GM23338 (cell line): ENCODE results near the gene GALNT14. TPM values are rescaled to one million over a fixed set of nuclear protein-coding genes. Genes with fewer than 3 reads are reported as not detected.
A peak's percentile ranks its signal among the peaks of the same experiment; 100 is the strongest.

Source experiments
- ATAC-seq: fragments of 200-7000 bp; cut with Tn5 transposase; 3 replicates; pipeline ENCODE4 v1.9.1; 2020
- DNase-seq: peaks from one replicate; pipeline ENCODE4 v3.0.0-alpha.2; 2015; ENCODE audit warnings: low spot score
- H2AFZ ChIP-seq: fragments of 200-600 bp; sonication (generic); 2 replicates; pipeline ENCODE4 v1.8.0; 2016; ENCODE audit warnings: antibody characterized with exemption, mild to moderate bottlenecking, moderate library complexity
- H3F3A ChIP-seq: fragments of 200-600 bp; sonication (generic); replicated peaks from 2 replicates; pipeline ENCODE4 v1.8.0; 2017; ENCODE audit warnings: antibody characterized with exemption, mixed run types, low read depth
- H3K27ac ChIP-seq: fragments of 200-600 bp; sonication (generic); 2 replicates; pipeline ENCODE4 v1.6.1; 2016; ENCODE audit warnings: low read depth
- H3K27me3 ChIP-seq: fragments of 200-600 bp; sonication (generic); 2 replicates; pipeline ENCODE4 v1.8.0; 2016; ENCODE audit warnings: mild to moderate bottlenecking, mixed run types, moderate library complexity; ENCODE audit not compliant: insufficient read depth
- H3K36me3 ChIP-seq: fragments of 200-600 bp; sonication (generic); 2 replicates; pipeline ENCODE4 v1.8.0; 2016; ENCODE audit warnings: mild to moderate bottlenecking; ENCODE audit not compliant: insufficient read depth
- H3K4me1 ChIP-seq: fragments of 200-600 bp; sonication (generic); 2 replicates; pipeline ENCODE4 v1.8.0; 2016; ENCODE audit warnings: mild to moderate bottlenecking, moderate library complexity; ENCODE audit not compliant: insufficient read depth
- H3K4me2 ChIP-seq: fragments of 200-600 bp; sonication (generic); 2 replicates; pipeline ENCODE4 v1.7.1; 2017; ENCODE audit warnings: mixed run types
- H3K4me3 ChIP-seq: fragments of 200-600 bp; sonication (generic); 2 replicates; pipeline ENCODE4 v1.6.1; 2016; ENCODE audit warnings: mixed run types
- H3K79me2 ChIP-seq: fragments of 200-600 bp; sonication (generic); replicated peaks from 2 replicates; pipeline ENCODE4 v1.8.0; 2017; ENCODE audit warnings: mild to moderate bottlenecking; ENCODE audit not compliant: insufficient read depth
- H3K9me2 ChIP-seq: fragments of 200-600 bp; sonication (generic); 2 replicates; pipeline ENCODE4 v1.8.0; 2017; ENCODE audit not compliant: insufficient read depth
- H4K20me1 ChIP-seq: fragments of 200-600 bp; sonication (generic); replicated peaks from 2 replicates; pipeline ENCODE4 v1.8.0; 2017; ENCODE audit warnings: mild to moderate bottlenecking; ENCODE audit not compliant: insufficient read depth
- H3K27ac Mint-ChIP-seq: 2 replicates; pipeline ENCODE4 v1.8.0; 2020; ENCODE audit warnings: inconsistent platforms, mild to moderate bottlenecking, moderate library complexity, mixed read lengths
- H3K27me3 Mint-ChIP-seq: 3 replicates; pipeline ENCODE4 v1.8.0; 2022; ENCODE audit warnings: low read depth, mild to moderate bottlenecking, moderate library complexity, mixed read lengths, inconsistent platforms; ENCODE audit not compliant: insufficient read depth, poor library complexity
- H3K36me3 Mint-ChIP-seq: 3 replicates; pipeline ENCODE4 v1.8.0; 2021; ENCODE audit warnings: low read depth, mild to moderate bottlenecking, inconsistent platforms, moderate library complexity, mixed read lengths
- H3K4me1 Mint-ChIP-seq: 3 replicates; pipeline ENCODE4 v1.8.0; 2020; ENCODE audit warnings: mild to moderate bottlenecking, inconsistent platforms, mixed read lengths
- H3K4me3 Mint-ChIP-seq: 3 replicates; pipeline ENCODE4 v1.8.0; 2021; ENCODE audit warnings: moderate library complexity, mild to moderate bottlenecking, inconsistent platforms, mixed read lengths
- H3K9me3 Mint-ChIP-seq: 3 replicates; pipeline ENCODE4 v1.8.0; 2020; ENCODE audit warnings: moderate library complexity, mild to moderate bottlenecking, inconsistent platforms, mixed read lengths
- CREB1 ChIP-seq: fragments of 250-450 bp; sonication (Bioruptor Pico); IDR thresholded peaks from 2 replicates; pipeline ENCODE4 v1.5.0; 2020; ENCODE audit warnings: low read depth, mild to moderate bottlenecking, moderate library complexity
- CTCF ChIP-seq, 2 experiments: fragments of 200-600 bp in 1 of 2; sonication (generic) in 1 of 2; conservative IDR thresholded peaks; 2 replicates each; pipeline versions ENCODE4 v1.5.1 to v1.6.1; 2016 to 2017; ENCODE audit warnings: antibody characterized with exemption in 2 of 2, low read depth in 2 of 2, mild to moderate bottlenecking in 2 of 2, moderate library complexity in 1 of 2
- ETS1 ChIP-seq: IDR thresholded peaks from 2 replicates; pipeline ENCODE4 v1.6.1; 2016; ENCODE audit warnings: antibody characterized with exemption
- EZH2 ChIP-seq: fragments of 200-600 bp; sonication (generic); IDR thresholded peaks from one replicate; pipeline ENCODE4 v1.8.0; 2017; ENCODE audit warnings: antibody characterized with exemption, mild to moderate bottlenecking, low read depth; ENCODE audit not compliant: unreplicated experiment
- EZH2phosphoT487 ChIP-seq: fragments of 200-600 bp; sonication (generic); IDR thresholded peaks from one replicate; pipeline ENCODE4 v1.8.1; 2018; ENCODE audit warnings: antibody characterized with exemption; ENCODE audit not compliant: unreplicated experiment
- JUNB ChIP-seq: IDR thresholded peaks from one replicate; pipeline ENCODE4 v1.6.1; 2016; ENCODE audit warnings: antibody characterized with exemption; ENCODE audit not compliant: unreplicated experiment
- NANOG ChIP-seq: IDR thresholded peaks from 2 replicates; pipeline ENCODE4 v1.6.1; 2016; ENCODE audit warnings: antibody characterized with exemption, borderline replicate concordance
- POLR2AphosphoS5 ChIP-seq: IDR thresholded peaks from 2 replicates; pipeline ENCODE4 v1.6.1; 2016; ENCODE audit warnings: antibody characterized with exemption, low read depth
- STAT1 ChIP-seq: IDR thresholded peaks from one replicate; pipeline ENCODE4 v1.6.1; 2016; ENCODE audit warnings: antibody characterized with exemption; ENCODE audit not compliant: unreplicated experiment
- ZNF114 ChIP-seq: fragments of 250-450 bp; sonication (Bioruptor Pico); IDR thresholded peaks from 2 replicates; pipeline ENCODE4 v1.5.0; 2020; ENCODE audit warnings: mild to moderate bottlenecking, moderate library complexity
- ZNF331 ChIP-seq: fragments of 250-450 bp; sonication (Bioruptor Pico); IDR thresholded peaks from 2 replicates; pipeline ENCODE4 v1.5.0; 2020; ENCODE audit warnings: low read depth, mild to moderate bottlenecking, moderate library complexity
- ZNF462 ChIP-seq: fragments of 250-450 bp; sonication (Bioruptor Pico); IDR thresholded peaks from 2 replicates; pipeline ENCODE4 v1.5.0; 2020; ENCODE audit warnings: mild to moderate bottlenecking, moderate library complexity
- polyA plus RNA-seq: library from polyadenylated mRNA; unstranded; fragments of >200 nt; fragmentation: Nextera tagmentation; extraction: Ambion mirVana; gene quantifications from 2 replicates; pipeline ENCODE4 v1.2.1, GENCODE V29; 2016
- total RNA-seq: library from RNA; depleted of rRNA; stranded (reverse); fragments of >200 nt; shearing (Covaris generic); gene quantifications from 2 replicates; pipeline ENCODE4 v1.2.3, GENCODE V29; 2014

The GALNT14 gene
- total and polyA plus RNA-seq, 2 experiments from 2014 or later, result 5.4 to 7.7 TPM

GRCh38 chr2:30947686-30948085 lies 190.6 kb downstream of the GALNT14 start:
- H3F3A ChIP-seq, result no peaks in the 10 kb centered on the region
- TF ChIP-seq EZH2 (no peak), NANOG (no peak), JUNB (no peak)
- H3K27ac Mint-ChIP-seq, result no peak overlapping the region
- no peak overlapping the region for H3K27ac ChIP-seq
- peaks cover 2% of the 10 kb centered on the region for H3K4me1 Mint-ChIP-seq
- H3K4me3 ChIP-seq, result no peak overlapping the region
- no peaks in the 10 kb centered on the region for H3K4me1 ChIP-seq
- DNase-seq (no peak), ATAC-seq (no peak)
- H3K9me2 ChIP-seq, result 0 out of 2 replicates have a peak, but pooled peaks cover 9% of the 10 kb centered on the region
- no peak overlapping the region for H3K4me3 Mint-ChIP-seq
- H3K9me3 Mint-ChIP-seq, result peaks cover 21% of the 10 kb centered on the region
- peaks cover 4% of the 10 kb centered on the region for H3K27me3 Mint-ChIP-seq
- peaks cover 14% of the 10 kb centered on the region for H3K36me3 Mint-ChIP-seq
- no peak overlapping the region for H2AFZ ChIP-seq
- no peaks in the 10 kb centered on the region for H3K36me3 ChIP-seq
- H4K20me1 ChIP-seq, result no peaks in the 10 kb centered on the region
- H3K27me3 ChIP-seq, result no peaks in the 10 kb centered on the region
- H3K4me2 ChIP-seq, result no peak overlapping the region
- no peaks in the 10 kb centered on the region for H3K79me2 ChIP-seq

- H3K27me3 Mint-ChIP-seq, result peaks cover 8% of the 10 kb centered on the region
- H3K27ac ChIP-seq, result no peak overlapping the region
- DNase-seq (no peak), ATAC-seq (peak; percentile 72)
- no peak overlapping the region for H3K4me2 ChIP-seq
- H2AFZ ChIP-seq, result no peak overlapping the region
- H3K4me1 Mint-ChIP-seq, result peaks cover 37% of the 10 kb centered on the region
- no peaks in the 10 kb centered on the region for H3K36me3 ChIP-seq
- no peaks in the 10 kb centered on the region for H3F3A ChIP-seq
- TF ChIP-seq ZNF114 (CRISPR knock-in tag), result no peak
- no peak for TF ChIP-seq ETS1
- no peak for TF ChIP-seq EZH2
- TF ChIP-seq ZNF462 (CRISPR knock-in tag), result no peak
- TF ChIP-seq JUNB, result no peak
- no peak for TF ChIP-seq EZH2phosphoT487
- TF ChIP-seq ZNF331 (CRISPR knock-in tag), result no peak
- no peak for TF ChIP-seq CTCF (conservative IDR thresholded peaks at IDR 0.05; ENCODE audit: low read depth in 2 of 2)
- TF ChIP-seq POLR2AphosphoS5, result no peak
- TF ChIP-seq CREB1, result no peak
- no peak for TF ChIP-seq STAT1
- no peak for TF ChIP-seq NANOG
- peaks cover 7% of the 10 kb centered on the region for H3K9me3 Mint-ChIP-seq
- peaks cover 24% of the 10 kb centered on the region for H3K4me1 ChIP-seq
- no peaks in the 10 kb centered on the region for H4K20me1 ChIP-seq
- H3K9me2 ChIP-seq, result peaks cover 15% of the 10 kb centered on the region; the same call in 1 of the 2 replicates
- H3K27ac Mint-ChIP-seq, result no peak overlapping the region
- H3K4me3 ChIP-seq, result no peak overlapping the region
- no peaks in the 10 kb centered on the region for H3K27me3 ChIP-seq
- no peaks in the 10 kb centered on the region for H3K79me2 ChIP-seq
- H3K36me3 Mint-ChIP-seq, result peaks cover 3% of the 10 kb centered on the region; the same call in 1 of the 3 replicates
- H3K4me3 Mint-ChIP-seq, result no peak overlapping the region
Observed at GRCh38 chr2:30942419-30942818, 195.8 kb downstream of the GALNT14 start.
